Measurements from ENCODE around the gene SAP30BP. TPM values are rescaled to one million over a fixed set of nuclear protein-coding genes. Genes with fewer than 3 reads are reported as not detected.

Gene SAP30BP
- polyA plus RNA-seq, 10 donors = 61.2 to 83.6 (median 71.5) TPM

DNA sequence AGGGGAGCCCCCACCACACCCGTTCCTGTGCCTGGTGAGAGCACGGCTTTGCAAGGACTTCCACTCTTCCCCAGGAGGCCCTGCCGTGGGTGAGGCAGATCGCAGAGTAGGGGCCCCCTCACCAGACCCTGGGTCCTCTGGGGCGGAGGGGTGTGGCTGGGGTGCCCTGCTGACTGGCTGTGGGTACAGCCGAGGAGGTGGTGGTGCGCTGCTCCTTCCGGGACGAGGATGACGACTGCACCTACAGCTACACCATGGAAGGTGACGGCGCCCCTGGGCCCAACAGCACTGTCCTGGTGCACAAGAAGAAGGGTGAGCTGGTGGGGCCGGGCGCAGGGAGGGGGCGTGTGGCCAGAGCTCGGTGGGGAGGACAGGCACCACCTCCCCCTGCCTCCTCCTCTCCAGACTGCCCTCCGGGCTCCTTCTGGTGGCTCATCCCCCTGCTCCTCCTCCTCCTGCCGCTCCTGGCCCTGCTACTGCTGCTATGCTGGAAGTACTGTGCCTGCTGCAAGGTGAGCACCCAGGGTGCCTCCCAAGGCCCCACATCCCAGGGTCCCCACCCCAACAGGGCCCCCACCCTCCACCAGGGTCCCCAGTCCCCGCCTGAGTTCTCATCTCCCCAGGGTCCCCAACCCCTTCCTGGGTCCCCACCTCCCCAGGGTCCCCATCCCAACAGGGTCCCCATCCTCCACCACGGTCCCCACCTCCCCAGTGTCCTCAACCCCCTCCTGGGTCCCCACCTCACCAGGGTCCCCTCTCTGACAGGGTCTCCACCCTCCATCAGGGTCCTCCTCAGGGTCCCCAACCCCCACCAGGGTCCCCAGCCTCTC lies 70.2 kb downstream of the SAP30BP start:
- no peak for DNase-seq

DNA sequence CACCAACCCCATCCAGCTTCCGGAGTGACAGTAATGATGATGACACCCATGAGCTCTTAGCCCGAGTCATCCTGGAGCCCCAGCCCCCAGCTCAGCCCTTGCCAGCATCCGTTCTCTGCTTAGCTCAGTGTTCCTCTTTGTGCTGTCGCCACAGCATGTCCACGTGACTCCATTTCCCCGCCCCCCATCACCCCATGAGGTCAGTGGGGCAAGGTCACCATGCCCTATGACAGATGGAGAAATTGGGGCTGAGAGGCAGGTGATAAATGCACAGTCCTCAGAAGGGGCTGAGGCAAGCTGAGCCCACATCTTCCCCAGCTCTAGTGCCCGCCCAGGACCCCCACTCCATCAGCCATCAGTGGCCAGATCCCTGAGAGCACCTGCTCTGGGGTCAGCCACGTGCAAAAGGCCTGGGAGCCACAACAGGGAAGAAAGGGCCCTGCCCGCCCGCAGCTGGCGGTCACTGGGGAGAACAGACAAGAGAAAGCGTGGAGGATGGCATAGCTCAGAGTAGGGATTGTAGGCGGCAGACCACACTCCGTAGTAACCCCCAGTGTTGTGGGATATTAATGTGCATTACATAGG lies 71.2 kb downstream of the SAP30BP start:
- DNase-seq = no peak

DNA sequence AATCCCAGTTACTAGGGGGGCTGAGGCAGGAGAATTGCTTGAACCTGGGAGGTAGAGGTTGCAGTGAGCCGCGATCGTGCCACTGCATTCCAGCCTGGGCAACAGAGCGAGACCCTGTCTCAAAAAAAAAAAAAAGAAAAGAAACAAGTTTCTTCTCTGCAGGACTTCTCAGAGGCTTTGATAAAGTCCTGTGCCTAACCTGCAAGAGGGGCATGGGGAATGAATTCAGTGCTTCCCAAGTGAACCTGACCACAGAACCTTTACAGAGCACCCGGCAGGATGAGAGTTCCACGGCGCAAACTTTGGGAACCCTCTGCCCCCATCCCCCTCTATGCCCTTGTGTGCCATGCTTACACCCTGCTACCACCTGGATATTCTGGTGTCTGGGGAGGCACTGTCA lies 72.0 kb downstream of the SAP30BP start:
- no peak for DNase-seq

DNA sequence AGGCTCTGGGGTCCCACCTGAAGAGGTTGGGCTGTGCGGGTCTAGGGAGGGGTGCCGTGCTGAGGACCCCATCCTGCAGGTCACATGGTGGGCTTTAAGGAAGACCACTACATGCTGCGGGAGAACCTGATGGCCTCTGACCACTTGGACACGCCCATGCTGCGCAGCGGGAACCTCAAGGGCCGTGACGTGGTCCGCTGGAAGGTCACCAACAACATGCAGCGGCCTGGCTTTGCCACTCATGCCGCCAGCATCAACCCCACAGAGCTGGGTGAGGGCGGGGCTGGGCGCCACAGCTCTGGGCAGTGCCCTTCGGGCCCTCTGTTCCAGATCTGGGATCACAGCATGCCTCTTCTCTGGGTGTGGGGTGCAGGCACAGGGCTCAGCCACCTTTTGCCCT lies 72.7 kb downstream of the SAP30BP start:
- DNase-seq = no peak

DNA sequence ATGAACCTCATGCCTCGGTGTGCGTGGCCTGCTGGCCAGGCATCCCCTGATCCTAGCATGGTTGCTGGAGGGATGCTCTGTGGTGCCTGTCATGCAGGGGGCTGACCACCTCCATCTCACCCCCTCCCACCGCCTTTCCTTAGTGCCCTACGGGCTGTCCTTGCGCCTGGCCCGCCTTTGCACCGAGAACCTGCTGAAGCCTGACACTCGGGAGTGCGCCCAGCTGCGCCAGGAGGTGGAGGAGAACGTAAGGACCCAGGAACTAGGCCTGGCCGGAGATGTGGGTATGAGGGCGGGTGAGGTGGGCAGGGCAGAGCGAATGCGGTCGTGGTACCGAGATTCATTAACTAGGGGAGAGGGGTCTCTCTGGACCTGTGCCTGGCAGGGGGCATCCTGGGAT lies 73.1 kb downstream of the SAP30BP start:
- DNase-seq = no peak

DNA sequence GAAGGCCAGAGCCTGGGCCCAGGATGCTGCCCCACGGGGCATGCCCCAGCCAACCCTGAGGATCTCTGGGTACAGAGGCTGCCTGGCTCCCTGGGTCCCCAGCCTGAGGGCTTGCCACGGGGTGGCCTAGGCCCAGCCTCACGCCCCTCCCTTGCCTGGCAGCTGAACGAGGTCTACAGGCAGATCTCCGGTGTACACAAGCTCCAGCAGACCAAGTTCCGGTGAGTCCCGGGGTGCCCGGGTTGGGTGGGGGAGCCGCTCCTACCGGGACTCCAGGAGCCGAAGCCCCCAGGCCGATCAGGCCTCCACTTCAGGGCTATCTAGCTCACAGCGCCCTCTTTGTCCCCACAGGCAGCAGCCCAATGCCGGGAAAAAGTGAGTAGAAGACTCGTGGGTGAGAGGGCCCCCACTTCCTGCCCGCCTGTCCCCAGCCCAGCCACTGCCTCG lies 73.5 kb downstream of the SAP30BP start:
- no peak for DNase-seq

DNA sequence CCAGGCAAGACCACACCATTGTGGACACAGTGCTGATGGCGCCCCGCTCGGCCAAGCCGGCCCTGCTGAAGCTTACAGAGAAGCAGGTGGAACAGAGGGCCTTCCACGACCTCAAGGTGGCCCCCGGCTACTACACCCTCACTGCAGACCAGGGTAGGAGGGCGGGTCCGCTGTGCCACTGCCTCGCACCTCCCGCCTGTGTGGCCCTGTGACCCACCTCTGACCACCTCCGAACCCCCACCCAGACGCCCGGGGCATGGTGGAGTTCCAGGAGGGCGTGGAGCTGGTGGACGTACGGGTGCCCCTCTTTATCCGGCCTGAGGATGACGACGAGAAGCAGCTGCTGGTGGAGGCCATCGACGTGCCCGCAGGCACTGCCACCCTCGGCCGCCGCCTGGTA lies 75.2 kb downstream of the SAP30BP start:
- DNase-seq = no peak

DNA sequence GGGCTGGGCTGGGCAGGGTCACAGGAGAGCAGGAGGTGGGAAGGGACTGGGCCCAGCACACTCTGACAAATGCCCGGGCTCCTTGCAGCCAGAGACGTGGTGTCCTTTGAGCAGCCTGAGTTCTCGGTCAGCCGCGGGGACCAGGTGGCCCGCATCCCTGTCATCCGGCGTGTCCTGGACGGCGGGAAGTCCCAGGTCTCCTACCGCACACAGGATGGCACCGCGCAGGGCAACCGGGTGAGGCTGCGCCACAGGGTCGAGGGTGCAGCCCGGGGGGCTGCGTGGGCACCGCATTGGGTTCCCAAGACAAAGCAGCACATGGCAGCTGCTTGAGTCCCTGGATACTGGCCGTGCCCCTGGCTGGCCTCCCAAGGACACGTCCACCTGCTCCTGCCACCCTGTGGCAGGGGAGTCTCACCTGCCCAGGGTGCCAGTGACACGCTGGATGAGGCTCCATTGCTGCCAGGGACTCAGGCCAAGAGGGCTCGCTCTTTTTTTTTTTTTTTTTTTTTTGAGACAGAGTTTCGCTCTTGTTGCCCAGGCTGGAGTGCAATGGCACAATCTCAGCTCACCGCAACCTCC lies 76.6 kb downstream of the SAP30BP start:
- DNase-seq = no peak

DNA sequence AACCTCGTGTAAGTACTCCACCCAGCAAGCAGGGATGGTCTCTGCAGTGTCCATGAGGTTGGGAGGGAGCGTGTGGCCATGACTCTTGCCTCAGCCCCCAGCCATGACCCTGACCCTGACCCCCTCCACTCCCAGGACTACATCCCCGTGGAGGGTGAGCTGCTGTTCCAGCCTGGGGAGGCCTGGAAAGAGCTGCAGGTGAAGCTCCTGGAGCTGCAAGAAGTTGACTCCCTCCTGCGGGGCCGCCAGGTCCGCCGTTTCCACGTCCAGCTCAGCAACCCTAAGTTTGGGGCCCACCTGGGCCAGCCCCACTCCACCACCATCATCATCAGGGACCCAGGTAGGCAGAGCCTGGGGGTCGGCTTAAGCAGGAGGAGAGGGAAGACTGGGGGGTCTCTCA lies 81.6 kb downstream of the SAP30BP start:
- DNase-seq = no peak

DNA sequence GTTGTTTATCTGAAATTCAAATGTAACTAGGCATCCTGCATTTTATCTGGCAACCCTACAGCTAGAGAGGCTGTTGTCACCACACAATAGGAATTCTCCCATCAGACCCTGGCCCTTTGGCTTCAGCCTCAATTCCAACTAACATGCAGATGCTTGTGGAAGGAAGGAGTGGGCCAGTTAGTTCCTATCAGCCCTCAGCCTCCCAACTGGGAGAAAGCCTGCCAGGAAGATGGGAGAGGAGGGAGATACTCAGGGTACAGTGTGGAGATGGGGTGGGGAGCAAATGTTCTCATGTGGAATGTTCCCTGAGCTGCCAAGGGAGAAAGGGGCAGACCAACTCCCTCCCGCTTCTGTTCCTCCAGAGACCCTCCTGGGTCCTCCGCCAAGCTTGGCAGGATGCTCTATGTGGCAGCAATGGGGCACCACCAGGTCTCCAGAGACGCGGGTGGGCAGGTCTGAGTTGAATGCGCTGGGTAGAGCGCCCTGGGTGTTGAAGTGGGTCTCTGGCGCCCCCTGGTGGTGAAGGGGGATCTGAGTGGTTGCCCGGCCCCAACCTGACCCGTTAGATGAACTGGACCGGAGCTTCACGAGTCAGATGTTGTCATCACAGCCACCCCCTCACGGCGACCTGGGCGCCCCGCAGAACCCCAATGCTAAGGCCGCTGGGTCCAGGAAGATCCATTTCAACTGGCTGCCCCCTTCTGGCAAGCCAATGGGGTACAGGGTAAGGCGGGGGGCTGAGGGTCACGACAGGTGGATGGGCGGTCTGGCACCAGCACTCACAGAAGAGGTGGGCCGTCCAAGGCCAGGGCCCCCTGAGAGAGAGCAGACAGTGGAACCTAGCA lies 82.6 kb downstream of the SAP30BP start:
- DNase-seq = peak; percentile 54 to 80 (median 79)

DNA sequence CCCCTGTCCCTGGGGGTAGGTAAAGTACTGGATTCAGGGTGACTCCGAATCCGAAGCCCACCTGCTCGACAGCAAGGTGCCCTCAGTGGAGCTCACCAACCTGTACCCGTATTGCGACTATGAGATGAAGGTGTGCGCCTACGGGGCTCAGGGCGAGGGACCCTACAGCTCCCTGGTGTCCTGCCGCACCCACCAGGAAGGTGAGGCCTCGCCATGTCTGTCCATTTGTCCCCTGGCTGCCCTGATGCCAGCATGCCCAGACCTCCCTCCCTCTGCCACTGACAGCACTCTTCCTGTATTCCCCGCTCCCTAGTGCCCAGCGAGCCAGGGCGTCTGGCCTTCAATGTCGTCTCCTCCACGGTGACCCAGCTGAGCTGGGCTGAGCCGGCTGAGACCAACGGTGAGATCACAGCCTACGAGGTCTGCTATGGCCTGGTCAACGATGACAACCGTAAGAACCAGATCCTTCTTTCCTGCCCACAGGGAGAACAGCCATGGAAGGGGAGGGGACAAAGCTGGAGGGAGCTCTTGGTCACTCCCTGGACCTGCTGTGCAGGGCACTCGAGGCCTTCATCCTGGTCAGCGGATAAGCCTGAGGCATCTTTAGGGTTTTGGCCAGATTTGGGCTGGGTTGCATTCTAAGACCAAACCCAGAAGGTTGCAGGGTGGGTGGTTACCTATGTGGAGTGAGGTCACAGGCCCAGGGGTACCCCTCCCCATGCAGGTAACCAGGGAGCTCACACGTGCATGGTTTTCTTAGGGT lies 83.7 kb downstream of the SAP30BP start:
- no peak for DNase-seq

DNA sequence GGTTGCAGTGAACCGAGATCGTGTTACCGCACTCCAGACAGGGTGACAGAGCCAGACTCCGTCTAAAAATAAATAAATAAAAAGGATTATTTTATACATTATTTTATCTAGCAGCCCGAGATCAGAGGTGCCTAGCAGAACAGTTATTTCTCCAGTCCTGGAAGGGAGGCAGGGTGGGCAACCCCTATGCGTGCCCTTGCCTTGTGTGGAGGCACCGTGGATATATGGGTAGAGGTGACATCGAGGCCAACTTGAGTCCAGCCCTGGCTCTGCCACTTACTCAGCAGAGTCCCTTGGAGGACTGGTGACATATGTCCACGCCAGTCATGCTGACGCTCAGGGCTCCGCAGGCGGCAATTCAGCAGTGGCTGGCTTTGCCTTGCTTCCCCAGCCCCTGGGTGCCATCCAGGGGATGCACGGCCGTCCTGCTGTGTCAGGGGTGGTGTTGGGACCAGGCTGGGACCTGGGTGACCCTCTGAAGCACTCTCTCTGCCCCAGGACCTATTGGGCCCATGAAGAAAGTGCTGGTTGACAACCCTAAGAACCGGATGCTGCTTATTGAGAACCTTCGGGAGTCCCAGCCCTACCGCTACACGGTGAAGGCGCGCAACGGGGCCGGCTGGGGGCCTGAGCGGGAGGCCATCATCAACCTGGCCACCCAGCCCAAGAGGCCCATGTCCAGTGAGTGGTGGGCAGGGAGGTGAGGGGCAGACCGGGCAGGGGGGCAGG lies 84.7 kb downstream of the SAP30BP start:
- DNase-seq = no peak

DNA sequence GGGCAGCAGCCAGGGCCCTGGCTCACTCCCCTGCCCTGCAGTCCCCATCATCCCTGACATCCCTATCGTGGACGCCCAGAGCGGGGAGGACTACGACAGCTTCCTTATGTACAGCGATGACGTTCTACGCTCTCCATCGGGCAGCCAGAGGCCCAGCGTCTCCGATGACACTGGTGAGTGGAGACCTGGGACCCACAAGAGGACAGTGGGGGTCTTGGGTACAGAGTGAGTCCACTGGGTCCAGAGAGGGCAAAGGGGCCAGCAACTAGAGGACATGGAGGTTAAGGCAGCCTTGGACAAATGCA lies 85.2 kb downstream of the SAP30BP start:
- no peak for DNase-seq

DNA sequence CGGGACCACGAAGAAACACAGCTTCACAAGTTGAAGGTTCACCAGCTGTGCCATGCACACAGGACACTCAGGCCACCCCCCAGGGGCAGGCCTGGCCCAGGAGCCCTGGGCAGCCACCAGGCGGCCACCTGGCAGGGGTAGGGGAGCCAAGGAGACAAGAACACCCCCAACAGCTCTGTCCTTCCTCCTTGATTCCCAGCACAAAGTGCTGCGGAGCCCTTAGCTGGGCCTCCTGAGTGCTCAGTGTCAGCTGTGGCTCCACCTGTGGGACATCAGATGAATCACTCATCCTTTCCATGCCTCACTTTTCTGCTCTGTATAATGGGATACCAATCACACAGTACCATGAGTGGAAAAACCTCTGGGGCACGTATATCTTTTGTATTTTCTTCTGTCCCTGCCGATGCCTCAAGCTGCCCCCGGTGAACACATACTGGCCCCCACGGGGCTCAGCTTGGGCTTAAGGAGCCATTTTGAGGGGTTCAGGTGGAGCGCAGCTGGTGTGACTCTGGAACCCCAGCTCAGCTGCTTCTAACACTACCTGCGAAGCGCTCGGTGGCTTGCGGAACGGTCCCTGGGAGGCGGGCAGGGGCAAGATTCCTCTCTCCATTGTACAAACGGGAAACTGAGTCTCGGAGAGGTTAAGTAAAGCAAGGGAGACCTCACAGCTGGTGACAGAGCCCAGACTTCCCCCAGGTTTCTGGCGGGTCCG lies 85.8 kb downstream of the SAP30BP start:
- DNase-seq = no peak

DNA sequence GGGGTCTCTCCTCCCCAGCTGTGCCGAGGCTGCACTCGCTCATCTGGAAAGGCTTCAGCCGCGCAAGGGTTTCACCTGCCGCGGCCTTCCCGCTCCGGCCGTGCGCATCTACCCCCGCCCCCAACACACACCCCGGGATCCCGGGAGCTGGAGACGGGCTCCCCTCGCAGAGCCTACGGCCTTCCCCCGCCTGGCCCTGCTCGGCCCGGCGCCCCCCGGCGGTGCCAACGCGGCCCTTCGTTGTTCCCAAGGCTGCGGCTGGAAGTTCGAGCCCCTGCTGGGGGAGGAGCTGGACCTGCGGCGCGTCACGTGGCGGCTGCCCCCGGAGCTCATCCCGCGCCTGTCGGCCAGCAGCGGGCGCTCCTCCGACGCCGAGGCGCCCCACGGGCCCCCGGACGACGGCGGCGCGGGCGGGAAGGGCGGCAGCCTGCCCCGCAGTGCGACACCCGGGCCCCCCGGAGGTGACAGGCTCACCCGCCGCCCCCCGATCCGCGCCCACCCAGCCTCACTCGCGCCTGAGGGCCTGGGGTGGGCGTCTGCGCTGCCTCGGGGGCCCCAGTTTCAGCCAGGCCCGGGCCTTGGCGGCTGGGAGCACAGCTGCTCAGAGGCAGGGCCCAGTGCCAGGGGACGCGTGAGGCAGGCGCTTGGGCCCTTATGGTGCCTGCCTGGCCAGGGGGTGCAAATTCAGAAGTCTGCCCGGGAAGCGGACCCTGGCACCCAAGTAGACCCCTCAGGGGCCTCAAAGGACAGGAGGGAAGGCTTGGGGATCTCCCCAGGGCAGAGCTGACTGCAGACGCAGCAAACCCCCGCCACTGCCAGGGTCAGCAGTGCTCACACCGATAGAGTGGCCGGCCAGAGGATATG lies 86.6 kb downstream of the SAP30BP start:
- peak; percentile 62 to 91 (median 80) for DNase-seq

DNA sequence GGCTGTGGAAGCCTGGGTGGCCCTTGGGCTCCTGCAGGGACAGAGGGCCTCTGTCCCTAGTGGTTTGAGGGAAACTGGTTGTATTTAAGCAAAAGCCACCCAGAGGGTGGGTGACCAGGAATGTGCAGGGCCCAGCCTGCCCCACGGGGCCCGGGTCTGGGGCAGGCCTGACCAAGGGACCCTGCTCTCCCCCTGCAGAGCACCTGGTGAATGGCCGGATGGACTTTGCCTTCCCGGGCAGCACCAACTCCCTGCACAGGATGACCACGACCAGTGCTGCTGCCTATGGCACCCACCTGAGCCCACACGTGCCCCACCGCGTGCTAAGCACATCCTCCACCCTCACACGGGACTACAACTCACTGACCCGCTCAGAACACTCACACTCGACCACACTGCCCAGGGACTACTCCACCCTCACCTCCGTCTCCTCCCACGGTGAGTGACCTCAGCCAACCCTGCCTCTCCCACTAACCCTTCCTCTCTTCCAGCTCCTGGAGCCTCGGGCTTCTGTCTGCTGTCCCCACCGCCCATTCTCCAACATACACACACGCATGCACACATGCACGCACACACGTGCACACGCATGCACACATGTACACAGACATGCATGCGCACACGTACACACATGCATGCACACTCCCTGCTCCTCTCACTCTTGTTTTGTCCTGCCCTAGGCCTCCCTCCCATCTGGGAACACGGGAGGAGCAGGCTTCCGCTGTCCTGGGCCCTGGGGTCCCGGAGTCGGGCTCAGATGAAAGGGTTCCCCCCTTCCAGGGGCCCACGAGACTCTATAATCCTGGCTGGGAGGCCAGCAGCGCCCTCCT lies 87.5 kb downstream of the SAP30BP start:
- DNase-seq = peak in 1 of 3 donors; percentile 45

DNA sequence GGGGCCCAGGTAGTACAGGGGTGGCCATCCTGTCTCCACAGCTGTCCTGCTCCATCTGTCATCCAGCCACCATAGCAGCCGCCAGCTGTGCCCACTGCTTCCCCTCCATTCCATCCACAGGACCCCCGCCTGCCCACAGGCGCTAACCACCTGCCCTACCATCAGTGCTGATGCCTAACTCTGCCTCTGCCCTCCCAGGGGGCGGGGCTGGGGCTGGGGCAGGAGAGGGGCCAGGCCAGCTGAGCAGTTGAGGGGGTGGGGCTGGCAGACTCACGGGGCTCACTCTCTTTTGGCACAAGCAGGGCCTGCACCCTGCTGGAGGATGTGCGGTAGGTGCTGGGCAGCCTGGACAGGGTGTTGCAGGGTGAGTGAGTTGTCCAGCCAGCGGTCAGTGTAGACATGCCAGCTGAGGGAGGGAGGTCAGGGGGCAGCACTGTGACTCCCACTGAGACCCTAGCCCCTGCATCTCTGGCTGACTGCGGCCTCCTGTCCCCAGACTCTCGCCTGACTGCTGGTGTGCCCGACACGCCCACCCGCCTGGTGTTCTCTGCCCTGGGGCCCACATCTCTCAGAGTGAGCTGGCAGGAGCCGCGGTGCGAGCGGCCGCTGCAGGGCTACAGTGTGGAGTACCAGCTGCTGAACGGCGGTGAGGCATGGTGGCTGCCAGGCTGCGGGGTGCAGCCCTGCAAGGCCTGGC lies 88.2 kb downstream of the SAP30BP start:
- peak in 1 of 3 donors; percentile 44 for DNase-seq

DNA sequence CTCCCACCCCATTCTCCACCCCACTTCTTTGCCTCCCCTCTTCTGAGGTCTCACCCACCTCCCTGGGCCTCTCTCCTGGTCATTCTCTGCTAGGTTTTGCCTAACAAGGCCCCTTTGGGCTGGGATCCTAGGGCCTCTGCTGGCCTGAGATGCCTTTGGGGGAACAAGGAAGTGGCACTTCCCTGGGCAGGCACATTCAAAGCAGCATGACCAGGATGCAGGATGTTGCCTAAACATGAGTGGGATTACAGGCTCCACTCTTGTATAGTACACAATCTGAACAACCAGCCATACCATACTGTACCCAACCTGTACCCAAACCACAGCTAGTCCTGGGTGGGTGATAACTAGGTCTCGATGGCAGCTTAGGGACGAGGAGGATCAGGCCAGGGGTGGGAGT lies 88.9 kb downstream of the SAP30BP start:
- no peak for DNase-seq
